Measurements from ENCODE around the gene ASB15.

DNA sequence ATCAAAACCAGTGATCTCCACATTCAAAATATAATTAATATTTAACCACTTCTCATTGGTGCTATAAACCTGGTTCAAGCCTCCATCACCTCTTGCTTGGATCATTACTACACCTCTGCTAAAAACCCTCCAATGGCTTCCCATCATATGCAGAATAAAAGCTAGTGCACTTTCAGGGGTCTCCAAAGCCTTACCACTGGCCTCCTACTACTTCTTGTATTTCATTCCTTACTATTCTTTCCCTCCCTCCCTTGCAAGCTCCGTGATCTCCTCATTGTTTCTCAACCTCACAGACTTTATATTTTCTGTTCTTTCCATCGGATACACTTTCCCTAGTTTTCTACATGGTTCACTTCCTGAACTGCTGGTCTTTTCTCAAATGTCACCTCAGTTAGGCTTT is 85.5 kb downstream of the ASB15 start:
- no peak for TF ChIP-seq YY1 (IDR thresholded peaks at IDR 0.05; ENCODE audit: insufficient read depth, insufficient read length)
- no peak for TF ChIP-seq ZNF274 (IDR thresholded peaks at IDR 0.05; ENCODE audit: low read depth, low read length)
- no peak for TF ChIP-seq SUZ12 (IDR thresholded peaks at IDR 0.05; ENCODE audit: extremely low read depth, insufficient read depth, insufficient read length)

All from NT2/D1 (cell line).